Skeletal muscle satellite cell (primary cell): ENCODE measurements around the gene SEPTIN11.
"Not testable (repeated sequence)": the region's sequence is repeated elsewhere in the genome, so short reads cannot be mapped to it uniquely, and the experiment has no call there.

Experiments used
- H3K27me3 ChIP-seq: 2 replicates; pipeline ENCODE4 v1.7.0; 2013; ENCODE audit warnings: low read length; ENCODE audit not compliant: control insufficient read depth, insufficient read depth
- H3K36me3 ChIP-seq: 2 replicates; pipeline ENCODE4 v1.7.0; 2013; ENCODE audit warnings: mild to moderate bottlenecking, control low read depth, low read length; ENCODE audit not compliant: insufficient read depth
- H3K4me1 ChIP-seq: 2 replicates; pipeline ENCODE4 v1.7.0; 2013; ENCODE audit warnings: low read length; ENCODE audit not compliant: control insufficient read depth, insufficient read depth
- H3K4me2 ChIP-seq: 2 replicates; pipeline ENCODE4 v1.7.0; 2013; ENCODE audit warnings: mild to moderate bottlenecking, low read length
- H3K4me3 ChIP-seq: 2 replicates; pipeline ENCODE4 v1.7.0; 2013; ENCODE audit warnings: low read length
- H3K9ac ChIP-seq: 2 replicates; pipeline ENCODE4 v1.7.0; 2013; ENCODE audit warnings: mild to moderate bottlenecking, low read depth, low read length, moderate library complexity
- H3K9me3 ChIP-seq: replicated peaks from 2 replicates; pipeline ENCODE4 v1.7.0; 2013; ENCODE audit warnings: mild to moderate bottlenecking, control low read depth, low read length

SEPTIN11 gene

DNA sequence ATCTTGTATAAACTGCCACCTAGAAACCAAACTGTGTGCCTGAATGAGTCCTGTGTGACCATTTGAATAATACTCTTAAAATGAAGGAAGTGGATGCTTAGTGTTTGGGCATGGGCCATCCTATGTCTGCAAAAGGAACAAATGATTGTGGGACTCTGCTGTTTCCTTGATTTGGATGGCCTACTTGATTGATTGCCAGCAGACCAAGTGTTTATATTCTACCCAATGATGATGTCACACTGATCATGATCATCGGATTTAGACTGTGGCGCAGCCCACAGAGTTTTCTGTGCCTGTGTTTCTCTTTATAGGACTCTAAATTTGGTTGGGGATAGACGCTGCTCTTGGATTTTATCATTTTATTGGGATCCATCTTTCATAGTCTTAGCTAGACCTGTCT is 4.4 kb downstream of the SEPTIN11 start:
- no peak overlapping the region for H3K4me3 ChIP-seq
- peaks cover 25% of the 10 kb centered on the region for H3K36me3 ChIP-seq
- peak overlapping the region; percentile 23 for H3K4me2 ChIP-seq
- peaks cover 40% of the 10 kb centered on the region for H3K4me1 ChIP-seq
- no peak overlapping the region for H3K9ac ChIP-seq
- no peaks in the 10 kb centered on the region for H3K9me3 ChIP-seq
- no peaks in the 10 kb centered on the region for H3K27me3 ChIP-seq

DNA sequence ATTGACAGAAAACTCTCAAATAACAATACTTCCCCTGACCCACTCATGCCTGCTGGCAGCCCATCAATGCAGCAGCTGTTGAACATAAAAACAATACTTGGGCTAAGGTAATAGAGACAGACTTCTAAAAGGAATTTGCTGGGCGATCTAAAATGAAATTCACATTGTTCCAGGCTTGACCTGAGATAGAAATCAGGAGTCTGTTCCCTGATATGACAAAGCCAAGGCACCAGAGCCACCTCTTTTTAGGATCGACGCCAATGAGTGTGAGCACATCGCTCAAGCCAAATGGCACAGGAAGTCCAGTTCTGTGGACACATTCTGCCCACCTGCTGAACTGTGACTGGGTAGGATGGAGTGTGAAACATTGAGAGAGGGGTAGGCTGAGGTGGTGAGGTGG is 4.9 kb downstream of the SEPTIN11 start:
- Histone ChIP-seq H3K9me3 (no peaks in the 10 kb centered on the region), H3K9ac (no peak overlapping the region), H3K4me1 (peaks cover 40% of the 10 kb centered on the region), H3K4me2 (peak overlapping the region; percentile 1), H3K36me3 (peaks cover 25% of the 10 kb centered on the region), H3K4me3 (no peak overlapping the region), H3K27me3 (no peaks in the 10 kb centered on the region)

DNA sequence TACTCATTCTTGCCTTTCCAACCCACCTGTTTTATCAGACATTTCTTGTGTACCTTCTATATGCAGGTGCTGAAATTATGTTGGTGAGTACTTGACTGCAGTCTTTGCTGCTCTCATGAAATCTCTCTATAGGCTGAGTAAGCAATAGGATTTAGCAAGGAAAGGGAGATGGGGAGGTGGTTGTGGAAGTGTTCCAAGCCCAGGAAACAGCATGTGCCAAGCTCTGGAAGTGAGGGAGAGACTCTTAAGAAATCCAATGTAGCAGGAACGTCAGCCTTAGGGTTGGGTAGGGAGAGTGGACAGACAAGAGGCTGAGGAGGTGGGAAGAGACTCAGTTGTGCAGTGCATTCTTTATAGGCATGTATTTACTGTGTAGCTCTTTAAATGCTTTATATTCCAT is 5.6 kb downstream of the SEPTIN11 start:
- no peaks in the 10 kb centered on the region for H3K27me3 ChIP-seq
- peak overlapping the region; percentile 23 for H3K4me2 ChIP-seq
- H3K4me3 ChIP-seq: no peak overlapping the region
- no peaks in the 10 kb centered on the region for H3K9me3 ChIP-seq
- peaks cover 25% of the 10 kb centered on the region for H3K36me3 ChIP-seq
- H3K4me1 ChIP-seq: peaks cover 42% of the 10 kb centered on the region
- H3K9ac ChIP-seq: no peak overlapping the region

DNA sequence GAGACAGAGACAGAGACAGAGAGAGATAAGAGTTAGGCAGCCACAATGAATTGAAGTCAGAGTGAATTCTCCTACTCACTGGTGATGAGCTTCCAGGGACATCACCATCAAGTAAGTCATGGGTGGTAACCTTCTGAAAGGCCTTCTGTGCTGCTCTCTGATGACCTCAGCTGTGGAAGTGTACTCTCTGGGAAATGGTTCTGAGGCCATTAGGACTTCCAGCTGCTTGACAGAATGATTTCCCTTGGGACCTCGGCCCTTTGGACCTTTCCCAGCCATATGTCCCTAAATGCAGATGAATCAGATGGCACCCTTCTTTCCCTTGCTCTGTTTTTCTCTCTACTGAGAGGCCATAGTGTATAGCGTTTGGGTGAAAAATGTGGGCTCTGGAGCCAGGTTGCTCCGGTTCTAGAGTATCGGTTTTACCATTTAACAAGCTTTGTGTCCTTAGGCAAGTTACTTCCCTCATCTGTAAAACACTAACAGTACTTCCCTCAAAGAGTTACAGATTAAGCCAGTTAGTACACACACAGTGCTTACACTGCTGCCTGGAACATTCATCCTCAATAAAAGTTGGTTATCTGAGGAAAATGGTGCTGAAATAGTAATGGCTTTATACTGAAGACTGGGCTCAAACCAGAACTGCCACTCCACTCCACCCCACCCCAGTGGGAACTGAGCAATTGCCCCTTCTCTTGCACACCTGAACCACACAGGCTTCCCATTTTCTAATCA is 7.6 kb downstream of the SEPTIN11 start:
- H3K4me2 ChIP-seq: no peak overlapping the region
- H3K9me3 ChIP-seq: no peaks in the 10 kb centered on the region
- peaks cover 29% of the 10 kb centered on the region for H3K36me3 ChIP-seq
- peaks cover 38% of the 10 kb centered on the region for H3K4me1 ChIP-seq
- no peak overlapping the region for H3K9ac ChIP-seq
- no peak overlapping the region for H3K4me3 ChIP-seq
- H3K27me3 ChIP-seq: no peaks in the 10 kb centered on the region

DNA sequence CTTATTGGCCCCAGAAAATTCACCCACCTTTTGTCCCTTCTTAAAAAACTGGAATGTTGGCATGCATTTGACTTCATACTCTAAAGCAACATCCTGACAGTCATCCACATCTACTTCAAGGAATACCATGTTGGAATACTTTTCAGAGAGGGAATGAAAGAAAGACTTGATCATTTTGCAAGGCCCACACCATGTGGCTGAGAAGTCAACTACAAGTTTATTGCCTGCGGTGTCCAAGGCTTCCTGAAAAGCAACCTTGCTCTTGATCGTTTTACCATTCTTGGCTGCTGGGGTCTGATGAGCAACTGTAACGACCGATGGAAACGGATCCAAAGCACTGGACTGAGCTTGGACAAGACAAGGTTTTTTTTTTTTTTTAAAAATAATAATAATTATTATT is 9.3 kb downstream of the SEPTIN11 start:
- H3K4me2 ChIP-seq: no peak overlapping the region
- H3K4me1 ChIP-seq: peaks cover 26% of the 10 kb centered on the region
- peaks cover 32% of the 10 kb centered on the region for H3K36me3 ChIP-seq
- no peak overlapping the region for H3K9ac ChIP-seq
- H3K9me3 ChIP-seq: no peaks in the 10 kb centered on the region
- H3K4me3 ChIP-seq: no peak overlapping the region
- H3K27me3 ChIP-seq: no peaks in the 10 kb centered on the region

DNA sequence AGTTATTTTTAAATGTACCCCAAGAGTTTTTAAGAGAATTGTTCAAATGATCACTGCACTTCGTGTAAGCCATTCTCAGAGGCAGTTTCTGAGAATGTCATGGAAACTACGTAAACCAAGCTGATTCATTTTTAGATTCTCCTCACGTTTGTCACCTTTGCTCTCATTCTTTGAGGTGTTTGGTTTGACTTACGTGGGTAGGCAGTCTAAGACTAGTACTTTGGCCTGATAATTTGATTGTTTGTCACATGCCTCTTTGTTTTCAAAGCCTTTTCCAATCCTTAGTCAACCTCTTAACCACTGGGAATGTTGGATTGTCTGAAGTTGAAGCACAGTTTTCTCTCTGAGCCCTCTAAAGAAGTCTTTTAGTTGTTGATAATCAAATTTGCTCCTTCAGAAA is 10.5 kb downstream of the SEPTIN11 start:
- H3K36me3 ChIP-seq: peaks cover 35% of the 10 kb centered on the region
- peaks cover 17% of the 10 kb centered on the region for H3K4me1 ChIP-seq
- H3K27me3 ChIP-seq: no peaks in the 10 kb centered on the region

DNA sequence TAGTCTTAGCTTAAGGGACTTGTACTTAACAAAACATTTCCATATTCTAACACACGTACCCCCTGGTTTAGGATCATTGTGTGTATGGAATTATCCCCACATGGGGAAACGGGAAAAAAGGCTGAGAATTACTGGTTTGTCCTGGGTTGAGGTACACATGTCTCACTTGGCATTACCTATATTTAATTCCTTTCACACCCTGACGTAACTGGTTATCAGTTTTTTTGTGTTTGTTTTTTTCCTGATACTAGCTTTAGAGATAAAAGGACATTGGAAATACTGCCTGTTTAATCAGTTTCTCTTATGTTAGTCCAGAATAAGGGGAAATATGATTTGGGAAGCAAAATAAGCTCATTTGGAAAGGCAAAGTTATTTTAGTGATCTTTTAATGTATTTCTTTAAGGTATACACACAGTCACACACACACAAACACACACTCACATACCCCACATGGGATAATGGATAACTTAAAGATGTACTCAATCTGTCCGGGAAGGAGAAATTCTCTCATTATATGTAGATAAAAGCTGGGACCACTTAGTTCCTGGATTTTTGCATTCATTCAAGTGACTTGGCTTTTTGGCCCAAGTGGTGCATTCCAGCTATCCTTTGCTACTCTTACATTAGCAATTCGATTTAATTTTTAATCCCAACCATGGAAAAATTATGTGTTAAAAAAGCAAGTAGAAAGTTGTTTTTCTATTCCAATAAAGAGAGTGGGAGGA is 13.0 kb downstream of the SEPTIN11 start:
- Histone ChIP-seq H3K9me3 (no peaks in the 10 kb centered on the region), H3K27me3 (no peaks in the 10 kb centered on the region), H3K4me3 (no peak overlapping the region), H3K36me3 (peaks cover 17% of the 10 kb centered on the region), H3K9ac (no peak overlapping the region), H3K4me2 (no peak overlapping the region), H3K4me1 (peaks cover 12% of the 10 kb centered on the region)

More for the DNA sequence above, 10.5 kb downstream of the SEPTIN11 start:
- Histone ChIP-seq H3K4me3 (no peak overlapping the region), H3K9me3 (no peaks in the 10 kb centered on the region), H3K9ac (no peak overlapping the region), H3K4me2 (no peak overlapping the region)

DNA sequence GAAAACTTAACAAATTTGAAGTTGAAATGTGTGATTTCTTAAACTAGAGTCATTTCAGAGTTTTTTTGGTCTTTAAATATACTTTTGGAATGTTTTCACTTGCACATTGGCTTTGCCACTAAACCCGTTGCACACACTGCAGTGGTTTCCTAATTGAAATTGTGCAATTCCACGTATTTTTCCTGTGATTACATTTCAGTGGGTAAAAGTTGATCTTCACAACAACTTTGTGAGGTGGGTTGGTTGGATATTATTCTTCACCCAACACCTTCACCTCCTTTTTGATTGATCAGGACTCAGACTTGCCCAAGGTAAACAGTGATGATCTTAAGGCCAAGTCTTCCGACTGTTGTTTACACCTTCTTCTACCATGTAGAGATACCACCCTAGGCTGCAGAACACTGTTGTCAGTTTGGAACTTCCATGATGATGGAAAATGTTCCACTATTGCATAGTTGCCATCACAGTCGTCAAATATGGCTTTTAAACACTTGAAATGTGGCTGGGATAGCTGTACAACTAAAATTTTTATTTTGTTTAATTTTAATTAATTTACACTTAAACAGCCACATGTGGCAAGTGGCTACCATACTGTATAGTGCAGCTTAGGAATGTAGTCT is 13.7 kb downstream of the SEPTIN11 start:
- Histone ChIP-seq H3K27me3 (no peaks in the 10 kb centered on the region), H3K4me2 (no peak overlapping the region), H3K4me1 (peaks cover 12% of the 10 kb centered on the region), H3K9ac (no peak overlapping the region), H3K36me3 (peaks cover 17% of the 10 kb centered on the region), H3K9me3 (no peaks in the 10 kb centered on the region), H3K4me3 (no peak overlapping the region)

DNA sequence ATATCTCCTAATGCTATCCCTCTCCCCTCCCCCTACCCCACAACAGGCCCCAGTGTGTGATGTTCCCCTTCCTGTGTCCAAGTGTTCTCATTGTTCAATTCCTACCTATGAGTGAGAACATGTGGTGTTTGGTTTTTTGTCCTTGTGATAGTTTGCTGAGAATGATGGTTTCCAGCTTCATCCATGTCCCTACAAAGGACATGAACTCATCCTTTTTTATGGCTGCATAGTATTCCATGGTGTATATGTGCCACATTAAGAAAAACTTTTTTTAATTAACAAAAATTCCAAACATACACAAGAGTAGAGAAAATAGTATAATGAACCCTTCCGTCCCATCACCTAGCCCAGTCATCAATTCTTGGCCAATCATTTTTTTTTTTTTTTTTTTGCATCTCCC is 14.4 kb downstream of the SEPTIN11 start:
- not testable (repeated sequence) for H3K4me3 ChIP-seq, H3K9ac ChIP-seq, H3K27me3 ChIP-seq, H3K4me2 ChIP-seq, H3K9me3 ChIP-seq
- Histone ChIP-seq H3K36me3 (peaks cover 17% of the 10 kb centered on the region), H3K4me1 (peaks cover 13% of the 10 kb centered on the region)

DNA sequence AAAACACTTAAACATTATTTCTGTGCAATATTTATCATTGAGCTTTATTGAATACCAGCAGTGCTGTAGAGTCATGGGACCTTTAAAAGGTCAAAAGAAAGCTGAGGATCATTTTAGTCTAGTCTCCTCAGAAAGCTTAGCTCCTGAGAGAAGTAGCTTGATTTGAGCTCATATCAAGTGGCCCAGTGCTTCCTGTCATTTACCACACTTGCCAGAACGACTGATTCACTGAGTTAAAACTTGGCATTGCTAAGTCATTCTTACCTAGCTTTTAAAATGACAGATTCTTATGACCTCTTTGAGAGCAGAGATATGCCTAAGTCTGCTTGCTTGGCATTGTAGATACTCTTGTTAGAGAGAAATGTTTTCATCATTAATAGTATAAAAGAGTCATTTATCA is 15.2 kb downstream of the SEPTIN11 start:
- Histone ChIP-seq H3K4me2 (no peak overlapping the region), H3K27me3 (no peaks in the 10 kb centered on the region), H3K4me1 (peaks cover 20% of the 10 kb centered on the region), H3K9ac (no peak overlapping the region), H3K9me3 (no peaks in the 10 kb centered on the region), H3K36me3 (peaks cover 17% of the 10 kb centered on the region), H3K4me3 (no peak overlapping the region)

DNA sequence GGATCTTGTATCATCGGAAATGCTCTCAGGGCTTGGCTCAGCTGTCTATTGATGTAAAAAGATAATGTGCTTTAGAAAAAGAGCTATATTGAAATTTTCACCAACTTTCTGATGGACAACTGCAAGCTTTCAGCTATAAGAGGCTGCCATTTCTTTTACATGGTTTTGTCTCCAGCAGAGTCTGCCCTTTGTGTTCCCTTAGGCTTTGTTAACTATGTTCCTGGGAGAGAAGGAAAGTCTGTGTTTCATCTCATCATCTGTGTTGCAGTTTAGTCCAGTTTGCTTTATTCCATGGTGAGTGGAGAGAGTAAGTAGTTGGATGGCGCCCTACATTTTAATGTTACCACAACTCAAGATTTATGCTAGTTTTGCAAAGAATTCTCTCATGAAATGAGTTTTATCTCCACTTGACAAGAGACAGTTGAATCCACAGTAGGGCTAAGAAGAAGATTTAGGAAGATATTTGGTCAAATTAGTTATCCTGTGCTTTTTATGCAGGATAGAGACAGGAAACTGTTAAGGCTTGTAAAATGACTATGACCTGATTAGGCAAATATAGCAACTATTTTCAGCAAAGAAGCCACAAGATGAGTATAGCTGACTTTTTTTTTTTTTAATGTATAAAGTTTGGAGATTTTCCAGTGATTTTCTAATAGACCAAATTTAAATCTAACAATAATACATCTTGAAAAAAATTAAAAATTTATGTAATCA is 16.5 kb downstream of the SEPTIN11 start:
- H3K9me3 ChIP-seq: no peaks in the 10 kb centered on the region
- no peaks in the 10 kb centered on the region for H3K27me3 ChIP-seq
- no peak overlapping the region for H3K4me3 ChIP-seq
- H3K9ac ChIP-seq: no peak overlapping the region
- no peak overlapping the region for H3K4me2 ChIP-seq
- H3K36me3 ChIP-seq: peaks cover 13% of the 10 kb centered on the region
- H3K4me1 ChIP-seq: peaks cover 23% of the 10 kb centered on the region
